Pulmonary artery endothelial cell (primary cell): ENCODE measurements around the gene CCDC28A. TPM values are rescaled to one million over a fixed set of nuclear protein-coding genes. Genes with fewer than 3 reads are reported as not detected.

Experiments
- DNase-seq: peaks from one replicate; pipeline ENCODE4 v3.0.0-alpha.2; 2011; ENCODE audit warnings: low read depth, low spot score
- total RNA-seq: library from RNA; depleted of rRNA; stranded (reverse); fragments of >200 nt; gene quantifications from 2 replicates; pipeline ENCODE4 v1.2.3, GENCODE V29; 2014

Gene CCDC28A
- total RNA-seq, 1 donor from 2014 or later = 13.8 TPM

- no peak for DNase-seq
These were observed 60.4 kb downstream of the CCDC28A start for GRCh38 chr6:138833816-138834539.

DNA sequence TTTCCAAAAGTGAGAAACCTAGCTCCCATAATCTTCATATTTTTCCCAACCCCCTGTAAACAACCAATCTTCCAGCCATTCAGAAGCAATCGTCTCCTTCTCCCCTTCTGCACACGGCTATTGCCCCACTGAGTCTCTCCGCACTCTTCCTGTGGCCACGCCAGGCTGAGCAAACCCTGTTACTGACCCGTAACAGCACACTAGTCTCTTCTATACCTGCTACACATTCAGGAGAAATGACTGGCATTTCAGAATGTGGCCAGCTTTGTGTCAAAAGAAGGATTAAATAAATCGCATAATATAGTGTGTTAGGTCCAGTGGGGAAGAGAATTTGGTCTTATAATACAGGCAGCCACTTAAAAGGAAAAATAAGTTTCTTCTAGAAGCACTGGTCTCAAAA is 63.7 kb downstream of the CCDC28A start:
- DNase-seq = no peak

Other genes starting within 250 kb of the CCDC28A start
- not detected in 2 replicates for gene ECT2L, start 22.3 kb downstream of the CCDC28A start, total RNA-seq
- 33.4 and 35.6 TPM in 2 replicates for gene REPS1, start 214.5 kb downstream of the CCDC28A start, total RNA-seq